Gastroesophageal sphincter (tissue), 4 donors: Measurements from ENCODE around the gene TMEM108. TPM values are rescaled to one million over a fixed set of nuclear protein-coding genes. Genes with fewer than 3 reads are reported as not detected.

Source experiments
- ATAC-seq: fragments of 150-250 bp; one replicate; pipeline ENCODE4 v1.9.1; 2016; ENCODE audit warnings: mild to moderate bottlenecking, moderate library complexity
- H3K27ac ChIP-seq, 4 donors: fragments of 200-600 bp; sonication (generic) in 3 of 4; 1 replicate in 3 of 4; 2 replicates in 1 of 4; pipeline ENCODE4 v1.5.1; 2016 to 2019
- H3K27me3 ChIP-seq: fragments of 200-600 bp; sonication (generic); one replicate; pipeline ENCODE4 v1.5.1; 2019
- H3K36me3 ChIP-seq, 2 donors: fragments of 200-600 bp; sonication (generic); one replicate each; pipeline ENCODE4 v1.5.1; 2019; ENCODE audit warnings: control low read depth in 1 of 2
- H3K4me1 ChIP-seq, 3 donors: fragments of 200-600 bp; sonication (generic); 1 replicate in 2 of 3; 2 replicates in 1 of 3; pipeline ENCODE4 v1.5.1; 2016 to 2019; ENCODE audit warnings: control low read depth in 2 of 3
- H3K4me3 ChIP-seq, 2 donors: fragments of 200-600 bp; sonication (generic); one replicate each; pipeline ENCODE4 v1.5.1; 2019; ENCODE audit warnings: mild to moderate bottlenecking in 1 of 2, moderate library complexity in 1 of 2
- H3K9me3 ChIP-seq, 3 donors: fragments of 200-600 bp; sonication (generic); one replicate each; pipeline ENCODE4 v1.5.1; 2017 to 2019; ENCODE audit warnings: control low read depth in 2 of 3
- EP300 ChIP-seq: sonication (generic); formaldehyde crosslinking; IDR thresholded peaks from one replicate; pipeline ENCODE4 v1.6.1; 2017; ENCODE audit warnings: antibody characterized with exemption, mild to moderate bottlenecking
- POLR2A ChIP-seq, 2 donors: fragments of 450-650 bp; IDR thresholded peaks; one replicate each; pipeline ENCODE4 v1.6.1; 2017; ENCODE audit warnings: antibody characterized with exemption in 2 of 2, mild to moderate bottlenecking in 2 of 2, moderate library complexity in 1 of 2
- POLR2AphosphoS5 ChIP-seq: sonication (generic); formaldehyde crosslinking; IDR thresholded peaks from one replicate; pipeline ENCODE4 v1.6.1; 2017; ENCODE audit warnings: antibody characterized with exemption
- WGBS, 2 donors: methylation state at CpG; one replicate each; pipeline ENCODE4 v1.1.5; 2018; ENCODE audit warnings: low coverage in 1 of 2; 5-methylcytosine and 5-hydroxymethylcytosine counted together
- total RNA-seq, 4 donors: library from RNA; depleted of rRNA; stranded (reverse); fragments of >200 nt; gene quantifications; one replicate each; pipeline ENCODE4 v1.1.0, GENCODE V29; 2016
- TF ChIP-seq, protein P1 (sequence below), 4 experiments: fragments of 200-600 bp in 2 of 4; fragments of 450-650 bp in 2 of 4; sonication (generic) in 1 of 4; IDR thresholded peaks; one replicate each; pipeline ENCODE4 v1.5.1; 2017 to 2019; ENCODE audit warnings: antibody characterized with exemption in 4 of 4, mild to moderate bottlenecking in 2 of 4, moderate library complexity in 2 of 4

The TMEM108 gene
- total RNA-seq, 4 donors from 2014 or later: 2.7 to 7.3 (median 4.1) TPM

DNA sequence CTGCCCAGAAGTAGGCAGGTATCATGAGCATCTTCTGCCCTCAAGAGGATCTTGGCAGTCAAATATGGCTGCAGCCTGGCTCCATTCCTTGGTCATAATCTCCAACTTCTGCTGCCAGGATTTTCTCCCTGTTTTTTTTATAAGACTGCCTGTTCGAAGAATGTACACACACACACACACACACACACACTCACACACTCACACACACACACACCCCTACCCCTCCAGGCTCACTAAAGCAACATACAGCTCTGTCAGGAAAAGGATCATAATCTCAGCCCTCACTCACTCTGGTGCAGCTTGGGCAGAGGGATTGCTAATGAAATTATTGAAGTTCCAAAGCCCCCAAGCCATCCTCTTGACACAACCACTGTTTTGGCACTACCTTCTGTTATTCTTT, 232.4 kb downstream of the TMEM108 start:
- WGBS, 2 donors: 25 to 60% methylated on average over 1 of the region's 1 CpG

DNA sequence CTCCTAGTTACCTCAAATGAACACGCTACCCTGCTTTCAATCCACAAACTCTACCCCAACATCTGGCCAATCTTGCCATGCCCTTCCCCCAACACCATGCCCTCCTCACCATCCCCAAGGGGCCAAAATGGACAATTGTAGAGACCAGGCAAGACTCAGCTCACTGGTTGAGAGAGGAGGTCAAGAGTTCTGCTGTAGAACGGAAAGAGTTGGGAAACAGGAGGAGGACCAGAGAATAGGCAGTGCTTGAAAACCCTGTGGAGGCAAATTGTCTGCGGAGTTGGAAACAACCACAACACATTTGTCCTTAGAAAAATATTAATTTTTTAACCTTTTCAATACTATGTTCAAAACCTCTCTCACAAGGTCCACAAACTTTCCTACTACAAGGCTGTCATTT, 232.9 kb downstream of the TMEM108 start:
- 72 to 89% methylated on average over 2 to 3 of the region's 3 CpGs for WGBS, 2 donors
- Histone ChIP-seq H3K36me3 (no peaks in the 10 kb centered on the region), H3K9me3 (no peaks in the 10 kb centered on the region), H3K4me1 (peaks cover 0 to 14% (median 6%) of the 10 kb centered on the region in 3 donors), H3K27ac (no peak overlapping the region), H3K4me3 (no peak overlapping the region), H3K27me3 (no peaks in the 10 kb centered on the region)
- no peak for ATAC-seq
- TF ChIP-seq, protein P1, sequence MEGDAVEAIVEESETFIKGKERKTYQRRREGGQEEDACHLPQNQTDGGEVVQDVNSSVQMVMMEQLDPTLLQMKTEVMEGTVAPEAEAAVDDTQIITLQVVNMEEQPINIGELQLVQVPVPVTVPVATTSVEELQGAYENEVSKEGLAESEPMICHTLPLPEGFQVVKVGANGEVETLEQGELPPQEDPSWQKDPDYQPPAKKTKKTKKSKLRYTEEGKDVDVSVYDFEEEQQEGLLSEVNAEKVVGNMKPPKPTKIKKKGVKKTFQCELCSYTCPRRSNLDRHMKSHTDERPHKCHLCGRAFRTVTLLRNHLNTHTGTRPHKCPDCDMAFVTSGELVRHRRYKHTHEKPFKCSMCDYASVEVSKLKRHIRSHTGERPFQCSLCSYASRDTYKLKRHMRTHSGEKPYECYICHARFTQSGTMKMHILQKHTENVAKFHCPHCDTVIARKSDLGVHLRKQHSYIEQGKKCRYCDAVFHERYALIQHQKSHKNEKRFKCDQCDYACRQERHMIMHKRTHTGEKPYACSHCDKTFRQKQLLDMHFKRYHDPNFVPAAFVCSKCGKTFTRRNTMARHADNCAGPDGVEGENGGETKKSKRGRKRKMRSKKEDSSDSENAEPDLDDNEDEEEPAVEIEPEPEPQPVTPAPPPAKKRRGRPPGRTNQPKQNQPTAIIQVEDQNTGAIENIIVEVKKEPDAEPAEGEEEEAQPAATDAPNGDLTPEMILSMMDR (IDR thresholded peaks at IDR 0.05): no peak
- TF ChIP-seq POLR2AphosphoS5 (no peak), POLR2A (IDR thresholded peaks at IDR 0.05) (no peak), EP300 (no peak)

More for the DNA sequence above, 232.4 kb downstream of the TMEM108 start:
- Histone ChIP-seq H3K27ac (no peak overlapping the region), H3K9me3 (no peaks in the 10 kb centered on the region), H3K4me1 (peaks cover 0 to 14% (median 6%) of the 10 kb centered on the region in 3 donors), H3K36me3 (no peaks in the 10 kb centered on the region), H3K4me3 (no peak overlapping the region), H3K27me3 (no peaks in the 10 kb centered on the region)
- no peak for ATAC-seq
- TF ChIP-seq POLR2A (IDR thresholded peaks at IDR 0.05) (no peak), POLR2AphosphoS5 (no peak), EP300 (no peak)
- TF ChIP-seq, protein P1 (IDR thresholded peaks at IDR 0.05): no peak

DNA sequence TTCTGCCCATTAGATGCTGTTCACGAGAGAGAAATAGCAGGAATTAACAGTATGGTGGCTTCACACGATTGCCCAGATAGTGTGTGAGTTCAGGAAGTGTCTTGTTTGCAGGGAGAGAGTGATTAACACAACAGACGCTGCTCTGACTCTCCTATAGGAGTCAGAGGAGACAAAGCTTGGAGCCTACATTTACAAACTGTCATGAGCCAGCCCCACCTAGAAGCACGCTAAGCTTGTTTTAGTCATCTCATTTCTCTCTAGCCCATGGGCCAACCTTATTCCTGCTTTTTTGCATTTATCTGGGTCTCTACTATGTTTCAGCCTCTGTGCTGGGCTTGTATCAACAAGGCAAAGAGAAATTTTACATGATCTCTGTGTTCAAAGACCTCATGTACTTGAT, 233.3 kb downstream of the TMEM108 start:
- Histone ChIP-seq H3K4me1 (peaks cover 0 to 15% (median 6%) of the 10 kb centered on the region in 3 donors), H3K36me3 (no peaks in the 10 kb centered on the region), H3K9me3 (no peaks in the 10 kb centered on the region), H3K27ac (no peak overlapping the region), H3K4me3 (no peak overlapping the region), H3K27me3 (no peaks in the 10 kb centered on the region)
- TF ChIP-seq POLR2A (IDR thresholded peaks at IDR 0.05): no peak
- TF ChIP-seq POLR2AphosphoS5: no peak
- TF ChIP-seq EP300: no peak
- TF ChIP-seq, protein P1 (IDR thresholded peaks at IDR 0.05): no peak
- 40 to 69% methylated on average over 4 of the region's 4 CpGs for WGBS, 2 donors
- no peak for ATAC-seq

DNA sequence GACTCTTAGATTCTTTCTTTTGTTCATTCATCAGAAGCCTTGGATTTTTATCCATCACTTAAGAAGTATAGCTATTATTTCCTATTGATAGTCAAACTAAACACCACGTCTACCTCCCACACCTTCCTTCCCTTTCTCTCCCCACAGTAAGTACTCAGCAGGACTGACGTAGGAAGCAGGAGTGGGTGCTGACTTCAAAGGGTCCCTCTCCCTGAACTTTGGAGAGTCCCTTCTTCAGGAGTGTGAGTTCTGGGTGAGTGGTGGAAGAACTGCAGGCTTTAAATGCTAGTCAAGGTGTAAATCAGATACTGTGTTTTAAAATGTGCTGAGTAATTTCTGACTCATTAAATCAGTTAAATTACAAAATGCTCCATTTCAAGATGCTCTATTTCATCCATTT, 235.2 kb downstream of the TMEM108 start:
- H3K27ac ChIP-seq: no peak overlapping the region
- peaks cover 0 to 25% (median 6%) of the 10 kb centered on the region in 3 donors for H3K4me1 ChIP-seq
- no peak overlapping the region for H3K4me3 ChIP-seq
- no peak for TF ChIP-seq POLR2A (IDR thresholded peaks at IDR 0.05)
- no peak for TF ChIP-seq EP300
- TF ChIP-seq, protein P1 (IDR thresholded peaks at IDR 0.05): no peak
- TF ChIP-seq POLR2AphosphoS5: no peak
- WGBS, 2 donors: 62 to 83% methylated on average over 1 to 2 of the region's 2 CpGs
- H3K36me3 ChIP-seq: no peaks in the 10 kb centered on the region
- ATAC-seq: no peak
- no peaks in the 10 kb centered on the region for H3K9me3 ChIP-seq
- H3K27me3 ChIP-seq: no peaks in the 10 kb centered on the region

DNA sequence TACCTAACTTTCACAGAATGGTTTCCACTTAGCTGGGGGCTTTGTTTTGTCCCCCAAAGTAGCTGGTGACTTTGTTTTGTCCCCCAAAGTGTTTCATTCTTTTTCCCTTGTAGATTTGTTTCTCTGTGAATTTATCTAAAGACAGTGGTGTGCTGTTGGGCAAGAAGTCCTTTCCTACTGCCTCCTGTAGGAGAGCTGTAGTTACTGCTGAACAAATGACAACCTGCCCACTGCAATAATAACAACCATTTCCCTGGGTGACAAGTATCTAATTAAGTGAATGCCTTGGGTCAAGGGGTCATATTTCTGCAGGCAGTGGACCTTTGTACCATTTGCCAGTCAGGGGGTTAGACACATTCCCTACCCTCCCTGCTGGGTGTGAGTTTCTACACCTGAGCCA, 236.3 kb downstream of the TMEM108 start:
- H3K4me1 ChIP-seq: peaks cover 0 to 15% (median 0%) of the 10 kb centered on the region in 3 donors
- H3K36me3 ChIP-seq: no peaks in the 10 kb centered on the region
- H3K4me3 ChIP-seq: no peak overlapping the region
- ATAC-seq: no peak
- H3K27me3 ChIP-seq: no peaks in the 10 kb centered on the region
- TF ChIP-seq, protein P1 (IDR thresholded peaks at IDR 0.05): no peak
- no peak for TF ChIP-seq POLR2A (IDR thresholded peaks at IDR 0.05)
- TF ChIP-seq EP300: no peak
- no peak for TF ChIP-seq POLR2AphosphoS5
- H3K9me3 ChIP-seq: no peaks in the 10 kb centered on the region
- no peak overlapping the region for H3K27ac ChIP-seq
